UCSD-AML1 (cell line): Measurements from ENCODE around the gene RPL32.
"Not testable (repeated sequence)": the region's sequence is repeated elsewhere in the genome, so short reads cannot be mapped to it uniquely, and the experiment has no call there.

Source experiments
- DNase-seq: peaks from one replicate; lab custom pipeline; 2025; ENCODE audit not compliant: unreplicated experiment; lab: John Stamatoyannopoulos, UW

The RPL32 gene

GRCh38 chr3:12841149-12841969, at the start of gene RPL32:
Gene RPL32, minus strand, starts transcription at chr3:12841565. Its CDS starts 1,328 bp downstream, at chr3:12840237.
- DNase-seq = peak; percentile 80

- DNase-seq = no peak
Measured at GRCh38 chr3:12890610-12891390, 49.4 kb upstream of the RPL32 start.

- no peak for DNase-seq
Measured at GRCh38 chr3:12886736-12887135, 45.4 kb upstream of the RPL32 start.

GRCh38 chr3:12886106-12886679, 44.8 kb upstream of the RPL32 start:
- DNase-seq = no peak

- no peak for DNase-seq
Measured at GRCh38 chr3:12885583-12885930, 44.2 kb upstream of the RPL32 start.

- no peak for DNase-seq
Measured at GRCh38 chr3:12884790-12885582, 43.6 kb upstream of the RPL32 start.

GRCh38 chr3:12884186-12884680, 42.9 kb upstream of the RPL32 start:
- DNase-seq = no peak

- DNase-seq = no peak
Measured at GRCh38 chr3:12882336-12883310, 41.3 kb upstream of the RPL32 start.

GRCh38 chr3:12881858-12882257, 40.5 kb upstream of the RPL32 start:
- DNase-seq = not testable (repeated sequence)

GRCh38 chr3:12879191-12879815, 37.9 kb upstream of the RPL32 start:
- DNase-seq = no peak

GRCh38 chr3:12878758-12879157, 37.4 kb upstream of the RPL32 start:
- not testable (repeated sequence) for DNase-seq

GRCh38 chr3:12878141-12878574, 36.8 kb upstream of the RPL32 start:
- DNase-seq = no peak

GRCh38 chr3:12877040-12877439, 35.7 kb upstream of the RPL32 start:
- no peak for DNase-seq

- DNase-seq = no peak
Measured at GRCh38 chr3:12875857-12876836, 34.8 kb upstream of the RPL32 start.

GRCh38 chr3:12871404-12871983, 30.1 kb upstream of the RPL32 start:
- DNase-seq = no peak

GRCh38 chr3:12870942-12871341, 29.6 kb upstream of the RPL32 start:
- peak; percentile 42 for DNase-seq

GRCh38 chr3:12869035-12869621, 27.8 kb upstream of the RPL32 start:
- DNase-seq = no peak
